Neural cell (in vitro differentiated cells): Measurements from ENCODE around the gene TIMM23. TPM values are rescaled to one million over a fixed set of nuclear protein-coding genes. Genes with fewer than 3 reads are reported as not detected.

Experiments used
- H2AFZ ChIP-seq: fragments of 200-600, 300-800 bp; sonication (generic), shearing (Covaris generic); 2 replicates; pipeline ENCODE4 v1.6.0; 2014; ENCODE audit warnings: low read depth, mild to moderate bottlenecking, antibody characterized with exemption, low read length, moderate library complexity
- H3F3A ChIP-seq: fragments of 200-600 bp; shearing (Covaris generic); 2 replicates; pipeline ENCODE4 v1.6.1; 2016; ENCODE audit warnings: mild to moderate bottlenecking, moderate library complexity, mixed read lengths, antibody characterized with exemption, low read length; ENCODE audit not compliant: insufficient read depth, poor library complexity, severe bottlenecking
- H3K27ac ChIP-seq: fragments of 200-600, 300-800 bp; sonication (generic), shearing (Covaris generic); 2 replicates; pipeline ENCODE4 v1.5.1; 2014; ENCODE audit warnings: mild to moderate bottlenecking, low read length, moderate library complexity
- H3K27me3 ChIP-seq: fragments of 300-800, 200-600 bp; sonication (generic), shearing (Covaris generic); 2 replicates; pipeline ENCODE4 v1.6.0; 2014; ENCODE audit warnings: mild to moderate bottlenecking, low read depth, low read length, moderate library complexity; ENCODE audit not compliant: insufficient read depth
- H3K36me3 ChIP-seq: fragments of 300-800, 200-600 bp; sonication (generic), shearing (Covaris generic); 2 replicates; pipeline ENCODE4 v1.5.1; 2014; ENCODE audit warnings: mild to moderate bottlenecking, antibody characterized with exemption, low read length, moderate library complexity; ENCODE audit not compliant: insufficient read depth
- H3K4me2 ChIP-seq: fragments of 300-800, 200-600 bp; sonication (generic), shearing (Covaris generic); 2 replicates; pipeline ENCODE4 v1.6.0; 2014; ENCODE audit warnings: mild to moderate bottlenecking, low read length
- H3K4me3 ChIP-seq: fragments of 300-800, 200-600 bp; sonication (generic), shearing (Covaris generic); 2 replicates; pipeline ENCODE4 v1.5.1; 2014; ENCODE audit warnings: mild to moderate bottlenecking, low read length, moderate library complexity
- H3K79me2 ChIP-seq: fragments of 200-600 bp; shearing (Covaris generic); replicated peaks from 2 replicates; pipeline ENCODE4 v1.6.0; 2014; ENCODE audit warnings: mild to moderate bottlenecking, low read length, moderate library complexity; ENCODE audit not compliant: insufficient read depth
- H3K9ac ChIP-seq: fragments of 300-800, 200-600 bp; sonication (generic), shearing (Covaris generic); 2 replicates; pipeline ENCODE4 v1.6.1; 2016; ENCODE audit warnings: mild to moderate bottlenecking, low read length, mixed read lengths
- H3K9me2 ChIP-seq: fragments of 200-600 bp; shearing (Covaris generic); 2 replicates; pipeline ENCODE4 v1.6.1; 2016; ENCODE audit warnings: mild to moderate bottlenecking, low read length, mixed read lengths; ENCODE audit not compliant: insufficient read depth
- H3K9me3 ChIP-seq: fragments of 200-600, 300-800 bp; sonication (generic), shearing (Covaris generic); 2 replicates; pipeline ENCODE4 v1.6.1; 2016; ENCODE audit warnings: mild to moderate bottlenecking, mixed run types, low read length, moderate library complexity, mixed read lengths
- H4K20me1 ChIP-seq: fragments of 200-600 bp; shearing (Covaris generic); 2 replicates; pipeline ENCODE4 v1.6.1; 2016; ENCODE audit warnings: mild to moderate bottlenecking, mixed run types; ENCODE audit not compliant: insufficient read depth
- CTCF ChIP-seq: fragments of 450-650 bp; IDR thresholded peaks from 2 replicates; pipeline ENCODE4 v1.5.1; 2014; ENCODE audit warnings: antibody characterized with exemption, mild to moderate bottlenecking, moderate library complexity; ENCODE audit not compliant: poor library complexity, severe bottlenecking
- EP300 ChIP-seq: fragments of 450-650 bp; conservative IDR thresholded peaks from 2 replicates; pipeline ENCODE4 v1.6.1; 2014; ENCODE audit warnings: antibody characterized with exemption, mild to moderate bottlenecking, moderate library complexity; ENCODE audit not compliant: poor library complexity, severe bottlenecking
- EZH2 ChIP-seq: fragments of 200-600, 300-800 bp; shearing (Covaris generic), sonication (generic); IDR thresholded peaks from 2 replicates; pipeline ENCODE4 v1.6.1; 2014; ENCODE audit warnings: antibody characterized with exemption, low read length, borderline replicate concordance, mild to moderate bottlenecking; ENCODE audit not compliant: insufficient read depth, poor library complexity, severe bottlenecking
- MXI1 ChIP-seq: fragments of 450-650 bp; conservative IDR thresholded peaks from 2 replicates; pipeline ENCODE4 v1.6.1; 2014; ENCODE audit warnings: antibody characterized with exemption, mild to moderate bottlenecking; ENCODE audit not compliant: poor library complexity, severe bottlenecking
- POLR2AphosphoS5 ChIP-seq: IDR thresholded peaks from 2 replicates; pipeline ENCODE4 v1.6.1; 2012
- RAD21 ChIP-seq: fragments of 450-650 bp; conservative IDR thresholded peaks from 2 replicates; pipeline ENCODE4 v1.6.1; 2014; ENCODE audit warnings: antibody characterized with exemption, mild to moderate bottlenecking, moderate library complexity
- SMC3 ChIP-seq: fragments of 450-650 bp; conservative IDR thresholded peaks from 2 replicates; pipeline ENCODE4 v1.6.1; 2014; ENCODE audit warnings: antibody characterized with exemption, mild to moderate bottlenecking, moderate library complexity; ENCODE audit not compliant: poor library complexity
- TAF1 ChIP-seq: IDR thresholded peaks from 2 replicates; pipeline ENCODE4 v1.6.1; 2012; ENCODE audit warnings: low read depth
- polyA plus RNA-seq: library from polyadenylated mRNA; depleted of rRNA; stranded (reverse); fragments of >200 nt; gene quantifications from 2 replicates; pipeline ENCODE4 v1.2.3, GENCODE V29; 2014
- TF ChIP-seq, protein P1 (sequence below): IDR thresholded peaks from 2 replicates; pipeline ENCODE4 v1.6.1; 2012; ENCODE audit warnings: borderline replicate concordance

The TIMM23 gene
- polyA plus RNA-seq, 1 donor from 2014 or later, result 67.0 TPM

DNA sequence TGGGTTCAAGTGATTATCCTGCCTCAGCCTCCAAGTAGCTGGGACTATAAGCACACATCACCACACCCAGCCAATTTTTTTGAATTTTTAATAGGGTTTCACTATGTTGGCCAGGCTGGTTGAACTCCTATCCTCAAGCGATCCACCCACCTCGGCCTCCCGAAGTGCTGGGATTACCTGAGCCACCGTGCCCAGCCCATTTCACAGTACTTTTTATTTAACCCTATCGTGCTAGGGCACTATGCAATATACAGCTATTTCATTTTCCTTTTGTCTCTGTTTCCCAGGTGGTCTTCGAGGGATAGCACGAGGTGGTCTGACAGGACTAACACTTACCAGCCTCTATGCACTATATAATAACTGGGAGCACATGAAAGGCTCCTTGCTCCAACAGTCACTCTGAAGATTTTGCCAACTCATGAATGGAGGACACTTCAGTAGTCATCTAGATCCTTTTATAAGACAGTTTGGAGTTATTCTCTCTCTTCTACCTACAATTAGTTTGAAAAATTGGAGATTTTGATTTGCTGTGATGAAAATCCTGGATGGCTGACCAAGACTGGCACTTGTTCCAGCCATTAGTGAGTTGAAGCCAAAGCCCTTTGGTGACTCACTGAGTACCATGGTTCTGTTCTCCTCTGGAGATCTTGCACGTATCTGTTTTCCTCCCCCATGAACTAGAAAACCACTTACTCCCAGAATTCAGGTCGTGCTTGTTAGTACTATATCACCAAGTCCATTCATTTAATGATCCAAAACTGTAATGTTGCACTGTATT is 30.8 kb downstream of the TIMM23 start:
- Histone ChIP-seq H3K9ac (no peak overlapping the region), H3K27me3 (no peaks in the 10 kb centered on the region), H3K4me2 (no peak overlapping the region), H3K9me3 (no peaks in the 10 kb centered on the region), H4K20me1 (no peaks in the 10 kb centered on the region), H2AFZ (no peak overlapping the region), H3K79me2 (no peaks in the 10 kb centered on the region), H3K36me3 (peaks cover 13% of the 10 kb centered on the region), H3K9me2 (no peaks in the 10 kb centered on the region), H3K27ac (no peak overlapping the region), H3K4me3 (no peak overlapping the region), H3F3A (no peaks in the 10 kb centered on the region)
- TF ChIP-seq EZH2 (no peak), RAD21 (no peak)
- TF ChIP-seq, protein P1, sequence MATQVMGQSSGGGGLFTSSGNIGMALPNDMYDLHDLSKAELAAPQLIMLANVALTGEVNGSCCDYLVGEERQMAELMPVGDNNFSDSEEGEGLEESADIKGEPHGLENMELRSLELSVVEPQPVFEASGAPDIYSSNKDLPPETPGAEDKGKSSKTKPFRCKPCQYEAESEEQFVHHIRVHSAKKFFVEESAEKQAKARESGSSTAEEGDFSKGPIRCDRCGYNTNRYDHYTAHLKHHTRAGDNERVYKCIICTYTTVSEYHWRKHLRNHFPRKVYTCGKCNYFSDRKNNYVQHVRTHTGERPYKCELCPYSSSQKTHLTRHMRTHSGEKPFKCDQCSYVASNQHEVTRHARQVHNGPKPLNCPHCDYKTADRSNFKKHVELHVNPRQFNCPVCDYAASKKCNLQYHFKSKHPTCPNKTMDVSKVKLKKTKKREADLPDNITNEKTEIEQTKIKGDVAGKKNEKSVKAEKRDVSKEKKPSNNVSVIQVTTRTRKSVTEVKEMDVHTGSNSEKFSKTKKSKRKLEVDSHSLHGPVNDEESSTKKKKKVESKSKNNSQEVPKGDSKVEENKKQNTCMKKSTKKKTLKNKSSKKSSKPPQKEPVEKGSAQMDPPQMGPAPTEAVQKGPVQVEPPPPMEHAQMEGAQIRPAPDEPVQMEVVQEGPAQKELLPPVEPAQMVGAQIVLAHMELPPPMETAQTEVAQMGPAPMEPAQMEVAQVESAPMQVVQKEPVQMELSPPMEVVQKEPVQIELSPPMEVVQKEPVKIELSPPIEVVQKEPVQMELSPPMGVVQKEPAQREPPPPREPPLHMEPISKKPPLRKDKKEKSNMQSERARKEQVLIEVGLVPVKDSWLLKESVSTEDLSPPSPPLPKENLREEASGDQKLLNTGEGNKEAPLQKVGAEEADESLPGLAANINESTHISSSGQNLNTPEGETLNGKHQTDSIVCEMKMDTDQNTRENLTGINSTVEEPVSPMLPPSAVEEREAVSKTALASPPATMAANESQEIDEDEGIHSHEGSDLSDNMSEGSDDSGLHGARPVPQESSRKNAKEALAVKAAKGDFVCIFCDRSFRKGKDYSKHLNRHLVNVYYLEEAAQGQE, result no peak

DNA sequence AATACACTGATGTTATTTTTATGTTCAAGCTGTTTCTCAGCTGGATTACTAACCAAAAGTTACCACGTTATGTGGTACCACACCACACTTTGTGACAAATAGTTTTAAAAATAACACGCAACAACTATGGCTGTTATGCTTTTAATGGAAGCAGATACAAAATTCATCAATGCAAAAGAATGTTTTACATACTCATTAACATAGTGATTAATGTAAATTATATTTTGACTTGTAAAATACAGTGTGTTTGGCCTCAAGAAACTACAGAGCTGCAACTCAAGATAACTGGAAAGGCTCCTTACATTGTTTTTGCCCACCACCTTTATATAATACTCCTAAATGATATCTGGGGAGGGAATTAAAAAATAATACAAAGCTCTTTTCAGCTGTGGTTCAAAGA is 32.7 kb downstream of the TIMM23 start:
- Histone ChIP-seq H3K36me3 (peaks cover 19% of the 10 kb centered on the region), H3K4me3 (no peak overlapping the region), H3K79me2 (no peaks in the 10 kb centered on the region), H3K9me3 (no peaks in the 10 kb centered on the region), H3K27me3 (no peaks in the 10 kb centered on the region), H3K27ac (no peak overlapping the region), H3K9ac (no peak overlapping the region), H3F3A (no peaks in the 10 kb centered on the region), H2AFZ (no peak overlapping the region), H4K20me1 (no peaks in the 10 kb centered on the region), H3K9me2 (no peaks in the 10 kb centered on the region), H3K4me2 (no peak overlapping the region)
- TF ChIP-seq MXI1 (no peak), EP300 (no peak), POLR2AphosphoS5 (no peak), RAD21 (no peak), TAF1 (no peak), CTCF (no peak), EZH2 (no peak), SMC3 (no peak)
- TF ChIP-seq, protein P1, result no peak
